Prostate gland (tissue), 2 donors: ENCODE data around the gene DQX1.

Experiments
- POLR2A ChIP-seq: fragments of 450-650 bp; IDR thresholded peaks from one replicate; pipeline ENCODE4 v1.6.1; 2016; ENCODE audit warnings: antibody characterized with exemption, mild to moderate bottlenecking
- POLR2AphosphoS5 ChIP-seq: sonication (generic); formaldehyde crosslinking; IDR thresholded peaks from one replicate; pipeline ENCODE4 v1.6.1; 2017; ENCODE audit warnings: antibody characterized with exemption
- TF ChIP-seq, protein P1 (sequence below), 4 experiments: fragments of 200-600 bp in 2 of 4; fragments of 450-650 bp in 2 of 4; sonication (generic) in 2 of 4; IDR thresholded peaks; 1 replicate in 3 of 4; 2 replicates in 1 of 4; pipeline ENCODE4 v1.5.1; 2016 to 2019; ENCODE audit warnings: antibody characterized with exemption in 4 of 4, mild to moderate bottlenecking in 2 of 4, moderate library complexity in 2 of 4

DNA sequence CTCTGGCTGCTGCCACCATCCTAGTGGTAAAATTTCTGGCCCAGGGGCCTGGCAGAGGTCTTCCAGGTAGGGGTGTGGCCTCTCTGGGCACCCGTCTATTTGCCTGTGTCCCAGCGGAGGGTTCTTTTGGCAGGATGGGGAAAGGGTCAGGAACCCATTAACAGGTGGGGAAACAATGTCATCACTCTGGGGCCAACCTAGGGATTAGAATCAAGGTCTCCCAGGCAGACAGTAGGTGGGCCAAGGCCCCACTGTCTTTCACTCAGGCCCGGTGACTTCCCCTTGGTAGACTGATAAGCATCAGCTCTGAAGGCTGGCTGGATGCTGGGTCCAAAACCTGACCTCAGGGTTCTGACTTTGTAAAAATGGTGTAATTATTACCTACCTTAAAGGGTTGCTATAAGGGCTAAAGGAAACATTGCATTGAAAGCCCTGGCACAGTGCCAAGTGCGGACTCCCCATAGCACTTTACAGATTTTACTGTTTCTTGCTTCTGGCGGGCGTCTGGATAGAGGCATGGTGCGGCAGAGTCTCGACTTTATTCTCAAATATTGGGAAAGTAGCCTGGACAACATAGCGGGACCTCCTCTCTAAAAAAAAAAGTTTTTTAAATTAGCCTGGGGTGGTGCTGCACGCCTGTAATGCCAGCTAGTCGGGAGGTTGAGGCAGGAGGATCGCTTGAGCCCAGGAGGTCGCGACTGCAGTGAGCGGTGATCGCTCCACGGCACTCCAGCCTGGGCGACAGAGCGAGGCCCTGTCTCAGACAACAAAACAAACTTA is 28.8 kb downstream of the DQX1 start:
- TF ChIP-seq POLR2AphosphoS5 (no peak), POLR2A (no peak)
- TF ChIP-seq, protein P1, sequence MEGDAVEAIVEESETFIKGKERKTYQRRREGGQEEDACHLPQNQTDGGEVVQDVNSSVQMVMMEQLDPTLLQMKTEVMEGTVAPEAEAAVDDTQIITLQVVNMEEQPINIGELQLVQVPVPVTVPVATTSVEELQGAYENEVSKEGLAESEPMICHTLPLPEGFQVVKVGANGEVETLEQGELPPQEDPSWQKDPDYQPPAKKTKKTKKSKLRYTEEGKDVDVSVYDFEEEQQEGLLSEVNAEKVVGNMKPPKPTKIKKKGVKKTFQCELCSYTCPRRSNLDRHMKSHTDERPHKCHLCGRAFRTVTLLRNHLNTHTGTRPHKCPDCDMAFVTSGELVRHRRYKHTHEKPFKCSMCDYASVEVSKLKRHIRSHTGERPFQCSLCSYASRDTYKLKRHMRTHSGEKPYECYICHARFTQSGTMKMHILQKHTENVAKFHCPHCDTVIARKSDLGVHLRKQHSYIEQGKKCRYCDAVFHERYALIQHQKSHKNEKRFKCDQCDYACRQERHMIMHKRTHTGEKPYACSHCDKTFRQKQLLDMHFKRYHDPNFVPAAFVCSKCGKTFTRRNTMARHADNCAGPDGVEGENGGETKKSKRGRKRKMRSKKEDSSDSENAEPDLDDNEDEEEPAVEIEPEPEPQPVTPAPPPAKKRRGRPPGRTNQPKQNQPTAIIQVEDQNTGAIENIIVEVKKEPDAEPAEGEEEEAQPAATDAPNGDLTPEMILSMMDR (IDR thresholded peaks at IDR 0.05): no peak
